HG02852 (cell line): ENCODE results near the gene SH2B3.
"Not testable (repeated sequence)": the region's sequence is repeated elsewhere in the genome, so short reads cannot be mapped to it uniquely, and the experiment has no call there.

Source experiments
- ATAC-seq: cut with Tn5 transposase; IDR thresholded peaks from one replicate; pipeline ENCODE4 v1.9.1; 2021; ENCODE audit warnings: mild to moderate bottlenecking, moderate library complexity; ENCODE audit not compliant: unreplicated experiment

The SH2B3 gene

GRCh38 chr12:111386885-111387284, 18.8 kb upstream of the SH2B3 start:
- ATAC-seq: no peak

DNA sequence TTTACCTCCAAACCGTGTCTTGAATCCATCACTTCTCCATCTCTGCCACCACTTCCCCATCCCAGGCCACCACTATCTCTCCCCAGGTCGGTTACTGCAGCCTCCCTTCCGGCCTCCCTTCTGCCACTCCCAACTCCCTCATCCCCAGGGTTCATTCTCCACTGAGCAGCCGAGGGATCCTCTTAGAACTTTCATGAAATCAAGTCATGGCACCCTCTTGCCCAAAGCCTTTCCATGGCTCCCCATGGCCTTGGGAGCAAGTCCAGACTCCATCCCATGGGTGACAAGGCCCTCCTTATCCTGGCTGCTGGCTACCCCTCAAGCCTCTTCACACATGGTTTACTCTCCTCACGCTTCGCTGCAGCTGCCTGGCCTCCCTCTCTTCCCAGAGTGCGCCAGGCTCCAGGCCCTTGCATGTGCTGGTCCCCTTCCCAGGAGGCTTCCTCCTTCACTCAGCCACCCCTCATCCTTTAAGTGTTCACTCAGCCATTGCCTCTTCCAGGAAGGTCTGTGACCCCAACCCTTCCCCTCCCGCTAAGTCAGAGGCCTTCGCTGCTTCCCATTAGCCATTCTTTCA, 17.9 kb upstream of the SH2B3 start:
- no peak for ATAC-seq

DNA sequence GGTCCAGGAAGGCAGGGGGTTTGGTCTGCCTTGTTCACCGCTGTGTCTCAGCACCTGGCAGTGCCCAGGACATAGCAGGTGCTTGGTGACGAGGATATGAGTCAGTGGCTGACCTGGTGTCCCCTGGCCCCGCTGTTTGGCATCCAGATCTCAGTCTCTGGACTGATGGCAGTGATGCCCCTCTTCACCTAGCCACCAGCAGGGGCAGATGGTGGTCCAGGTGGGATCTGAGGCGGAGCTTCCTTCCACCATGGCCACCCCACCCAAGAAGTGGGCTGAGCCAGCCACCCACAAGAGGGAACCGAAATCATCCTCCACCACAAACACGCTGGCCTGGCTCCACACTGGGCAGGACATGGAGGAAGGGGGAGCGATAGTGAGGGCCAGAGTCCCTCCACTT, 16.1 kb upstream of the SH2B3 start:
- no peak for ATAC-seq

DNA sequence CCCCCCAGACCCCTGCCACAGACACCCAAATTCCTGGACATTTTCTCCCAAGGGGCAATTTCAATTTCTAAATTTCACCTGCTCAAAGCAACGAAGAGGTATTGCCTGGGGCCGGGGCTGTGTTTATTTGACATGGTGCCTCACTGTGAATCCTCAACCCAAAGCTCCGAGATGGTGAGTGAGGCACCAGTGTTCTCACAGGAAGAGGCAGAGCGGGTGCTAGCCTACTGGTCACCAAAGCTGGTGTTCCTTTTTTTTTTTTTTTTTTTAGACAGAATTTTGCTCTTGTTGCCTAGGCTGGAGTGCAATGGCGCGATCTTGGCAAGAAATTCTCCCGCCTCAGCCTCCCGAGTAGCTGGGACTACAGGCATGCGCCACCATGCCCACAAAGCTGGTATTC, 14.8 kb upstream of the SH2B3 start:
- no peak for ATAC-seq

GRCh38 chr12:111393700-111394300, 11.9 kb upstream of the SH2B3 start:
- no peak for ATAC-seq

GRCh38 chr12:111394480-111394879, 11.2 kb upstream of the SH2B3 start:
- ATAC-seq: no peak

- no peak for ATAC-seq
Measured at GRCh38 chr12:111395336-111396187, 10.2 kb upstream of the SH2B3 start.

- ATAC-seq: not testable (repeated sequence)
Measured at GRCh38 chr12:111396271-111396670, 9.5 kb upstream of the SH2B3 start.

DNA sequence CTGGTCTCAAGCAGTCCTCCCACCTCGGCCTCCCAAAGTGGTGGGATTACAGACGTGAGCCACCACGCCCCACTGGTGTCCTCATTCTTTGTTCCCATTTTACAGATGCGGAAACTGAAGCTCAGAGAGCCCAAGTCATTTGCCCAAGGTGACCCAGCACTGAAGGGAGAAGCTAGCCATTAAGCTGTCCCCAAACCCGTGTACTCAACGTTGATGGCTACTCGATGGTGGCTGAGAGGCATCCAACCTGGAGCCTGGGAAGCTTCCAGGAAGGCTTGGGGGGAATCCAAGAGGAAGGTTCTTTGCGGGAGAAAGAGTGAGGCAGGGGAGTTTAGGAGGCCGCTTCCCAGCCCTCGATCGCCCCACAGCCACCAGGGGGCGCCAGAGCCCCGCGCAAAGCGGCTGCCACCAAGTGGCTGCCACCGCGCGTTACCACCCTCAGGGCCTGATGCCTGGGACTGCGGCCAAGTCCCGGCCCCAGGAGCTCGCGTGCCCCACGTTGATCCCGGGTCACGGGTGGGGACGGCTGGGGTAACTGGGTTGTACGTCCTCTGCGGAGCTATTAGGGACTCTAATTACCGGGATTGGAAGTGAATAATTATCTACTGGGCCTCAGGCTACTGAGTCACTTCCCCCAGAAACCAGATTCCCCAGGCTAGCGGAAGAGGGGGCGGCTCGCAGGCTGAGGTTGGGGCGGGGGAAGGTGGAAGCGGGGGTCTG, 8.8 kb upstream of the SH2B3 start:
- peak; percentile 56 for ATAC-seq

- ATAC-seq: no peak
Measured at GRCh38 chr12:111398530-111398929, 7.2 kb upstream of the SH2B3 start.

DNA sequence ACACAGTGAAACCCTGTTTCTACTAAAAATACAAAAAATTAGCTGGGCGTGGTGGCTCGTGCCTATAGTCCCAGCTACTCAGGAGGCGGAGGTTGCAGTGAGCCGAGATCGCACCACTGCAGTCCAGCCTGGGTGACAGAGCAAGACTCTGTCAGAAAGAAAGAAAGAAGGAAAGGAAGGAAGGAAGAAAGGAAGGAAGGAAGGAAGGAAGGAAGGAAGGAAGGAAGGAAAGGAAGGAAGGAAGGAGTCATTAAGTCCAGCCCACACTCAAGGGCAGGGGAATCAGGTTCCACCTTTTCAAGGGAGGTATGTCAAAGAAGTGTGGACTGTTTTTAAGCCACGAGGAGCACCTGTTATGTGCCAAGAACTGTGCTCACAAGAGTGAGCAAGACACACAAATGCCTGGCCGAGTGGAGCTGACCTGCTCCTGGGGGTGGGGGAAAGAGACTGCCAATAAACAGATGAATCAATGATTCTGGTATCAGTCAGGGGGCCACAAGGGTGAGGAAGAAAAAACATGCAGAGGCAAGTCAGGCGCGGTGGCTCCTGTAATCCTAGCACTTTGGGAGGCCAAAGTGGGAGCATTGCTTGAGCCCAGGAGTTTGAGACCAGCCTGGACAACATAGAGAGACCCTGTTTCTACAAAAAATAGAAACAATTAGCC, 5.8 kb upstream of the SH2B3 start:
- not testable (repeated sequence) for ATAC-seq

DNA sequence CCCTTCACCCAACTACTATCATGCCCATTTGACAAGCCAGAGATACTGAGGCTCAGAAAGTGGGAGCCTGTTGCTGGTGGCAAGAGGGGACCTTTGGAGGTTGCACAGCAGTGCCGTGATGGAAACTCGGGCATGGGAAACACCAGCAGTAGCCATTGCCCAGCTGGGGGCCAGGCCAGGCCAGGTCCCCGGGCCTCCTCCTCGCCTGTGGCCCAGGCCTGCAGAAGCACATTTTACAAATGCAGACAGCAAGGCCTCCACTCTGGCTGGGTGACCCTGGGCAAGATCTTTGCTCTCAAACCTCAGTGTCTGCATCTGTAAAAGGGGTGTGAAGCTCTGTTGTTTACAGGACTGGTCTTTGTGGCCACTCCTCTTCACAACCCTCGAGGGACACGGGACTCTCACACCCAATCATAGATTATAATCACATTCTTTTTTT, 4.5 kb upstream of the SH2B3 start:
- ATAC-seq: no peak

- not testable (repeated sequence) for ATAC-seq
Measured at GRCh38 chr12:111402490-111402824, 3.3 kb upstream of the SH2B3 start.

DNA sequence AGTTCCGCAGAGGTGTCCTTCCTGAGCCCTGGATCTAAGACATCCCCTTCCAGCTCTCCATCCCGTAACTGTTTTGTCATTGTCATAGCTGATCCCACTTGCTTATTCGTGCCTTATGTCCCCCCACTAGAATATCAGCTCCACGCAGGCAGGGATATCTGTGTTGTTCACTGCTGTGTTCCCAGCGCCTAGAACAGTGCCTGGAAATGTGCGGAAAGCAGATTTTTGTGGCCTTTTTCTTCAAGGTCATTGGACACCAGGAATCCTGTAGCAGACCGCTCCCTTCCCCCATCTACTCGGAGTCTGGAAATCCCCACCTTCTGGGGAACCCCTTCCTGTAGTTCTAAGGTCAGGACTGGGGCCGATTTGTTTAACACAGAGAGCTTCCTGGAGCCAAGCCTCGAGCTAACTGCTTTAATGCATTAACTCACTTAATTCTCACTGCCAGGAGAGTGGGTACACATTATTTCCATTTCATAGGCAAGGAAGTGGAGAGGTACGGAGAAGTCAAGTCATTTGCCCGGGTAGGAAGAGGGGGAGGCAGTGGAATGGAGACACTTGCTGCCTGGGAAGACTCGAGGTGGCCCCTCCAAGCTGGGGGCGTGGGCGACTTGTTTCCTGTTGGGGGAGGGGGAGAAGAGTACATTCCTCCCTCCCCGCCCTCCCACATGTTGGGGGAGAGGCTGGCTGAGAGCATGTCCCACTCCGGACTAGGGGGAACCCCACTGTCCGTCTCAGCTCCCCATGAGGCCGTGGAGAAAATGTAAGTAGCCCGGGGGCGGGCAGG, 1.2 kb upstream of the SH2B3 start:
- ATAC-seq: peak; percentile 14

DNA sequence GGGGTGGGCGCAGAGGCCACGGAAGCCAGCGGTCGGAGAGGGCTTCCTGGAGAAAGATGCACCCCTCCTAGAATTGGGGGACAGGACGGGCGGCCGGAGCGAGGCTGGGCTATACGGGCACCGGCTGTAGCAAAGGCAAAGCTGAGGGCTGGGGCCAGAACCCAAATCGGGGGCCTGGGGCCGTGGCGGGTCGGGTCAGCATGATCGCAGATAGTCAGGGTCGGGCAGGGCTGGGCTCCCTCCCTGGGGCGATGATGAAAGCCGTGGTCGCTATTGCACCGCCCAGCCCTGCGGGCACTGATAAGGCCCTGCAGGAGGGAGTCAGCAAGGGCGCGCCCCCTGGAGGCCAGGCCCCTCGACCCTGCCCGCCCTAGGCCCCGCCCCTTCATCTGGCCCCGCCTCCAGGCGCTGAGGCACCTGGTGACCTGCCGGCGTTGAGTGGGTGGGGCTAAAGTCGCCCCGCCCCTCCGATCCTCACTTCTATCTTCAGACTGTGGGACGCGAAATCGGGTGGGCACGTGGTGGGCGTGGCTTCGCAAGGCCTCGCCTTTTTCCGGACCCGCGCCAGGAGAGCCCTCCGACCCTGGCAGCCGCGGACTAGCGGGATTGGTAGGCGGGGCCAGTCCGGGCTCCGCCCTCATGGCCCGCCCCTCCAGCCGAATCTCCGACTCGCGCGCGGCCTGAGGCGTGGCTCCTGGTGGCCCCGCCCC, 419 bp upstream of the SH2B3 start:
- ATAC-seq: peak; percentile 54

DNA sequence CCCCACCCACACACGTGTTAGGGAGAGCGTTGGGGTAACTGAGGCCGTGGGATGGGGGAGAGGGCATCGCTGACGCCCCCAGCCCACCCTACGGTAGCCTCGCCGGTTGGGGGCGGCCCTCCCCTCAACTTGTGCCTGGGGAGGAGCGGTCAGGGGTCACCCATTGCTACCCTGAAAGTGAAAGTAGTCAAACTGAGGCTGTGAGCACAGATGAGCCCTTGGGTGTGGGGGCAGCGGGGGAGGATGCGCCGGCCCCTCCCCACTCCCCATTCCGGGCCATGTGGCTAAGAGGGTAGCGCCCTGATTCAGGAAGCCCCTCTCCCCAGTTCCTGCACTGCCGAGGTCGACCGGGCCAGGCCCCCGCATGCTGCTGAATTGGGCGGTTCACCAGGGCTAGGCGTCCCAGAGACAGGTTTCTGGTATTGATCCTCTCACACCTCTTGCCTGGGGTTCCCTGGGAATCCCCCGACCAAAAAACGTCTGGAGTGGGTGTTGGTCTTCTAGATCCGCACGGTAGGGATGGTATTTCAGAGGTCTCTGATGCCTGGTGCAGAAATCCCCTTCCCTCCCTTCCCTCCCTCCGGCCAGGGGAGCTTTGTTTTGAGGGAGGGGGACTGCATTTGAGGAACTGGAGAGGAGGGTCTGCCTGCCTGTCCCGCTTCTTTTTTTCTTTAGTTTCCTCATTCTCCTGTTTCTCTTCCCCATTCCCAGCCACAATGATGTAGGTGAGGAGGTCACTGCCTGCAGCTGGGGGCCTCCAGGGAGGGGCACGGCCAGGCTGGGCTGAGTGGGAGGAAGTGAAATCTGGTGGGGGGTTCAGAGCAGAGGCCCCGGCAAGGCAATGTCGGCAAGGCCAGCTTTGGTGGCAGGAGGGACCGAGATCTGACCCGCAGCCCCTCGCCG, 1.0 kb downstream of the SH2B3 start:
- ATAC-seq: no peak

GRCh38 chr12:111407377-111408115, 1.8 kb downstream of the SH2B3 start:
- ATAC-seq: no peak

DNA sequence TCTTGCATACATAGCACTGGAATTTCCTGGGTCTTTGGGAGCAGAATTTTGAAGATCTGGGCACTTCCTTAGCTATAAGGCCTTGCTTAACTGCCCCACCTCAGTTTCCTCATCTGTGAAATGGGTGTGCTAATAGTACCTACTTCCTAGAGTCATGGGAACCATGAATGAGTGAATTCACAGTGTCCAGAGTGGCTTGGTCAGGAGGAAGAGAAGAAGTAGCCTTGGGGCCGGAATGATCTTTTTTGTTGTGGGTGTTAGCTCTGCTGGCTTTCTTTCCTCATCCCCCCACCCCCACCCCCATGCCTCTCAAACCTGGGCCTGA, 2.4 kb downstream of the SH2B3 start:
- no peak for ATAC-seq
